ENCODE results near the gene SRGAP2C.
"Not testable (repeated sequence)": the region's sequence is repeated elsewhere in the genome, so short reads cannot be mapped to it uniquely, and the experiment has no call there.

GRCh38 chr1:121234090-121234759 lies 49.5 kb downstream of the SRGAP2C start:
- not testable (repeated sequence) for TF ChIP-seq EZH2phosphoT487, CTCF (IDR thresholded peaks at IDR 0.05; ENCODE audit: low read length)
